HG03354 (cell line): Measurements from ENCODE around the gene FCHSD2.
A peak's percentile ranks its signal among the peaks of the same experiment; 100 is the strongest.
"Not testable (repeated sequence)": the region's sequence is repeated elsewhere in the genome, so short reads cannot be mapped to it uniquely, and the experiment has no call there.

Experiments
- ATAC-seq: cut with Tn5 transposase; IDR thresholded peaks from one replicate; pipeline ENCODE4 v1.9.1; 2021; ENCODE audit warnings: mild to moderate bottlenecking; ENCODE audit not compliant: unreplicated experiment, poor library complexity, severe bottlenecking

Gene FCHSD2

DNA sequence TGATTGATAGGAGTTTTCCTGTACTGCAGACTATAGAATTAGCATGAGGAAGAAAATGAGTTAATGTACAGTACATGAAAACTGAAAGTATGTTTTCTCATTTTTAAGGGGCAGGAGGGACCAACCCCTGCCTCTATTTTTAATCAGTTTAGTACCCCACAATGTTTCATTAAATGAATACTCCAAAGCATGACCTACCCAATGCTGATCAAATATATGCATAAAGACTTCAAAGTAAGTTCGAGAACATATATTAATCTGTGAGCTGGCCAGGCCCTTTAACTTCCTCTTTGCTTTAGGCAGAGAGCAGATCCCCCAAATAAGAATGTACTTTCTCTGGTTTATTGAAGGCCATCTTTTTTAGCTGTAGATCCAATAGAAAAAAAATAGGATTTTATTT is 161.0 kb downstream of the FCHSD2 start:
- no peak for ATAC-seq

DNA sequence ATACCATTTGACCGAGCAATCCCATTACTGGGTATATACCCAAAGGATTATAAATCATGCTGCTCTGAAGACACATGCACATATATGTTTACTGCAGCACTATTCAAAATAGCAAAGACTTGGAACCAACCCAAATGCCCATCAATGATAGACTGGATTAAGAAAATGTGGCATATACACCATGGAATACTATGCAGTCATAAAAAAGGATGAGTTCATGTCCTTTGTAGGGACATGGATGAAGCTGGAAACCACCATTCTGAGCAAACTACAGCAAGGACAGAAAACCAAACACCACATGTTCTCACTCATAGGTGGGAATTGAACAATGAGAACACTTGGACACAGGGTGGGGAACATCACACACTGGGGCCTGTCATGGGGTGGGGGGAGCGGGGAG is 164.3 kb downstream of the FCHSD2 start:
- ATAC-seq = not testable (repeated sequence)

DNA sequence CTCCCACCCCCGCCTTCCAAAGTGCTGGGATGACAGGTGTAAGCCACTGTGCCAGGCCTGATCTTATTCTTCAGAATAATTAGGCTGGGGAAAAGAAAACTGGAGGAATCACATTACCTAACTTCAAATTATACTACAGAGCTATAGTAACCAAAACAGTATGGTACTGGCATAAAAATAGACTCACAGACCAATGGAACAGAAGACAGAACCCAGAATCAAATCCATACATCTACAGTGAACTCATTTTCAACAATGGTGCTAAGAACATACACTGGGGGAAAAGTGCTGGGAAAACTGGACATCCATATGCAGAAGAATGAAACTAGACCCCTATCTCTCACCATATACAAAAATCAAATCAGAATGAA is 165.6 kb downstream of the FCHSD2 start:
- not testable (repeated sequence) for ATAC-seq

DNA sequence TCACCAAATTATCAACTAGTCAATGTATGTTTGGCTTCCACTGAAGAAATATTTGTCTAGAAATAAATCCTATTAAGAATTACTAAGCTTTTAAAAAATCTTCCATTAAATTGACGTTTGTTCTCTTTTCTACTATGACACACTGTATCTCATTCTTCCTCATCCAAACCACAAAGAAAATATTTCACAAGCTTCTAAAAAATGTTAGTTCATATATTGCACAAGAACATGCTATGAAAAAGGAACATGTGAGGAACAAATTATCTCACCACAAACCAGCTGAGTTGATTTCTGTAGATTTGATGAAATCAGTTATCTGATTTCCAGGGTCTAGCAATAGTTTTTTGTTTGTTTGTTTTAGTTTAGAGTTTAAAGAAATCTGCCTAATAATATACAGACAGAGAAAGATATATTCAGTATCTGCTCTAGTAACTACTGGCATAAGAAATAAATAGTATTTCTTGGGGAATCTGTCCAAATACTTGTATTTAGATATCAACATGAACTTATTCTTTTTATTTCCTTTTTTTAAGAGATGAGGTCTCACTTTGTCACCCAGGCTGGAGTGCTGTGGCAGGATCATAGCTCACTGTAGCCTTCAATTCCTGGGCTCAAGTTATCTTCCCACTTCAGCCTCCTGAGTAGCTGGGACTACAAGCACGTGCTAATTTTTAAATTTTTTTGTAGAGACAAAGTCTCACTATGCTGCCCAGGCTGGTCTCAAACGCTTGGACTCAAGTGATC is 166.2 kb downstream of the FCHSD2 start:
- no peak for ATAC-seq

DNA sequence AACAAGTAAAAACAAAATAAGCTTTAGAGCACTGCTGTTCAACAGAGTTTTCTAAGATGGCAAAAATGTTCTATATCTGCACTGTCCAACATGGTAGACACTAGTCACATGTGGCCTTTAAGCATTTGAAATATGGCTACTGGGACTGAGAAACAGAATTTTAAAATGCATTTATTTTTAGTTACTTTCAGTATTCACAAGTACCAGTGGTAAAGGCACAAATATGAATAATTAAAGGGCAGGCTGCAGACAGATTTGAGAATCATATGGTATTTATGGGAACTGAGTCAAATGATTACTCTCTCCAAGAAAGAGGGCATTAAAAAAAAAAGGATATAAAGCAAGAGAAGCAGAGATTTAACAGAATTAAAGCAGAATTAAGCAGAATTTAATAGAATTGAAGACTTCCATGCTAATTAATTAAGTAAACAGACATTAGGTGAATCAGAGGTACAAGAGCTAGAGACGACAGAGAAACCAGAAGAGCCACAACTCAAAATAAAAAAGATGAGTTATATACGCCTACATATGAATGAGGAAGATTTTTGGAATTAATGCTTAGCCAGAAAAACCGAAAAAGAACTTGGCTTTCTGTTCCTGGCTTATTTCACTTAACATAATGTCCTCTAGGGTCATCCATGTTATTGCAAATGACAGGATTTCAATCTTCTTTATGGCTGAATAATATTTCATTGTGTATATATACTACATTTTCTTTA is 167.5 kb downstream of the FCHSD2 start:
- ATAC-seq = no peak

DNA sequence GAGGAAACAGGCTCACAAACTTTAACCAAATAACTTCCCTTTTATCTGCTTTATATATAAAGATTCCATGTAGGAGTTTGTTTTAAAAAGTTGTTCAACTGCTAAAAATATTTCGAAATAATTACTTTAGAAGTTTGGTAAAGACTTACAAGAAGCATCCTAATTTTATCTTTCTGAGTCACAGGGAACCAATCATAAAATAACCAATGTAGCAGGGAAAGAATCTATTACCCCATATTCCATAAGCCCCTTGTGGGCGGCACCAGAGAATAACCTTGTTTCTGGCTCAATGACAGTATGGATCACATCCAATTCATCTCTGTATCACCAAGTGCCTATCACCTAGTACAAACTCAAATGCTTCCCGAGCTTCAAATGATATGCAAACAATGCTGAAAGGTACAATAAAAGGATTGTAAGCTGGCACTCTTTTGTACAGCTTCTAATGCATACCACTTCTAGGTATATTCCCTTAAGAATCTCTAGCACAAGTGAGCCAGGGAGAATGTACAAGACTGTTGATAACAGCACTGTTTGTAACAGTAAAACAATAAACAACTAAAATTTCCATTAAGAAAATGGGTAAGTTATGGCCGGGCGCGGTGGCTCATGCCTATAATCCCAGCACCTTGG is 169.5 kb downstream of the FCHSD2 start:
- ATAC-seq = no peak

DNA sequence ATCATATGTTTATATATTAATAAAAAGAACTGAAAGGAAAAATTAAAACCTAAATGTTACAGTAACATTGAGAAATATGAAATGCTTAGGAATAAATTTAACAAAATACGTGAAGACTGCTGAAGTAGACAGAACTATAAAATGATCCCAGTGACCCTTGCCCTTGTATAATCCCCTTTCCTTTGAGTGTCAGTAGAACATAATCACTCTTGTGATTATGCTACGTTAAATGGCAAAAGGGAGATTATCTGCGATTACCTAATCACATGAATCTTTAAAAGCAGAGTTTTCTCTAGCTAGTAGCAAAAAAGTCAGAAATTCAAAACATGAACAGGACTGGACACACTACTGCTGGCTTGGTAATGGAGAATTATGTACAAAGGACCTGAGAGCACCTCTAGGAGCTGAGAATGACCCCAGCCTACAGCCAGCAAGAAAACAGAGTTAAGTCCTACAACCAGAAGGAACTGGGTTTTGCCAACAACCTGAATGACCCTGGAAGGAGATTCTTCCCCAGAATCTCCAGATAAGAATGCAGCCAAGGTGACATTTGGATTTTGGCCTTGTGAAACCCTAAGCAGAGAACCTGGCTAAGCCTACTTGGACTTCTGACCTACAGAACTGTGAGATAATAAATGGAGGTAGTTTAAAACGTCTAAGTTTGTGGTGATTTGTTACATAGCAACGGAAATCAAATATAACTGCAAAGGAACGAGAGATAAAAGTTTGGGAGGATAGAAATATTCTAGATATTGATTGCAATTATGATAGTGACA is 170.7 kb downstream of the FCHSD2 start:
- no peak for ATAC-seq

DNA sequence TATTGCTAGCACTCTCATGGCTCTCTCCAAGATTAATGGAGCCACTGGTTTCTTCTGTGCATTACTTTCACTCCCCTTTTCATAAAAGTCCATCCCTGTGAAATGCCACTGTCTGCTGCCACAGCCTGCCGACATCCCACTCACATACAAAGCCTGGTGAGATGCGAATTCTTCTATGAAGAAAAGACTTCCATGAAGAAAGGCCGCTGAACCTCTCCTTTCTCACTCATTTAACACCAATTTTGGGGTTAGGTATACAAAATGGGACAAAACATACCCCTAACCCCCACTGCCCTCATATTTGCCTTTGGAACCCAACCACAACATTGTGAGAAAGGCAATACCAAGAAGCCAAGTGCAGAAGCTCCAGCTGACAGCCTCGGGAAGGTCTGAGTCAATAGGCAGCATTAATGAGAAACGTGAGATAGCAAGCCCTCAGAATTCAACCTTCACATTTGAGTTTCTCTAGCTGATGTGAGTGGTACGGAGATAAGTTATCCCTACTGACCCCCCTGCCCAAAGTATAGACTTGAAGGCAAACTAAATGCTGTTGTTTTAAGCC is 171.5 kb downstream of the FCHSD2 start:
- no peak for ATAC-seq

DNA sequence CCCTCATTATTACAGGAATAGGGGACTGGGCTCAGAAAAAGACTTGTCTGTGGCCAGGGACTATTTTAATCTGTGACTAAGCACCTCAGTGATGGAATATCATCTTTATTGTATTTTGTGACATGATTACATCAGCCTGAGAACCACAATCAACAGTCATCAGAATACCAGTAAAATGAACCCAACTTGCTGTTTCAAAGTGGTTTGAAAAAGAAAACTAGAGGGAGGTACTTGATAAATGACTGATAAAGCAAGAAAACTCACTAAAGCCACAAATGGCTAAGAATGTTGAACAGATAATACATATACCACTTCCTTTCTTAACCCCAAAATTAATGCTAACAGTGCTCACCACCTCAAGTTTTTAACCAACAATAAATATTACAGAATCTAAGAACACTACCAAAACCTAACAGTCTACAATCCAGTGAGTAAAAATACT is 172.2 kb downstream of the FCHSD2 start:
- ATAC-seq = peak; percentile 76

DNA sequence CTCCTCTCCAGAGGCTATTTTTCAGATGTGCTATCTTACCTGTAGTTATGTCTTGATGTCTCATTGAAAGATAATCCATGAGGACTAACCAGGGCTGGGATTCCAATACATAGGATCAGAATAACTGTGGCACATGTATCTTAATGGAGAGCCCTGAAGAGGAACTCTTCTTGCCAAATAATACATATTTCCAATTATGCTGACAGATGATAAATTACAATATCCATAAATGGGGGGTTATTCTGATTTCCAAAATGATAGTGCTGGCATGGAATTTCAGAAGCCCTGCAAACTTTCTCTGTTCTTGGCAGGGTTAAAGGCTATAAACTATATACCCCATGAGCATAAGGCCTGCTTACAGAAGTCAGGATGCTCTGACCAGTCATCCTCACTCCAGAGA is 173.7 kb downstream of the FCHSD2 start:
- ATAC-seq = no peak

DNA sequence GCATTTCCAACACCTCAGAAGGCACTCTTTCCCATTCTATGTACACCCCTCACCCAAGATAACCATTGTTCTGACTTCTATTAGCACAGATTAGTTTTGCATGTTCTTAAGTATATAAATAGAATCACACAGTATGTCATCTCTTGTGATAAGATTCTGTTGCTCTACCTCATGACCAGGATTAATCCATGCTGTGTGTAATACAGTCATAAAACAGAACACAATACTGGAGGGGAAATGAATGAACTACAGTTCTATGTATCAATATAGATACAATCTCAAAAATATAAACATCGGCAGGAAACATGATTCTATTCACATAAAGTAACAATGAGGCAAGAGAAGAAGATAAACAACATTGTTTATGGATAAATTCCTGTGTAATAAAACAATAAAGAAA is 176.4 kb downstream of the FCHSD2 start:
- no peak for ATAC-seq

DNA sequence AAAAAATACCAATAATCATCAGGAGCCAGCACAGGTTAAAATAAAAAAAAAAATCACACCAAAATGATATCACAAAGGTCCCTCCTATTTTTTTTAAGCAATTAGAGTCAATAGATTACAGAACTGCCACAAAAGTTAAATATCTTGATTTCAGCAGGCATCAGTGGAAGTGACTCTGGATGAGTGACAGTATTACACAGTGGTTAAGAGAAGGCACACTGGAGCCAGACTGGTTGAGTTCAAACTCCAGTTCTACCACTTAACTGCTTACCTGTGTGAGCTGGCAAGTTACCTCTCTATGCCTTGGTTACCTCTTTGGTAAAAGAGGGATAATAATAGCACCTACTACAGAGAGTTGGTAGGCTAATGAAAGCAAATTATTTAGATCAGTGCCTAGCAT is 179.4 kb downstream of the FCHSD2 start:
- no peak for ATAC-seq

DNA sequence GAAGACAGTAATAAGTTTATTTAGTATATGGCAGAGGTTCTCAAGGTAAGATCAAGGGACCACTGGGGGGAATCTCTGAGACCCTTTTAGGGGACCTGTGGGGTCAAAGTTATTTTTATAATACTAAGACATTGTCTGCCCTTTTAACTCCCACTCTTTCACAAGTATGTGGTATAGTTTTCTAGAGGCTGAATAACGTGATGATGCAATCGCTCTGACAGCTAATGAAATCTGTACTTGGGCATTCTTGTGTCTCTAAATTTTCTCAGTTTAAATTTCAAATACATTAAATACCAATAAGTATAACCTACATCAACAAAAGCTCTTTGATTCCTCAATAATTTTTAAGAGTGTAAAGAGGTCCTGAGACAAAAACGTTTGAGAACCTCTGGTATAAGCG is 180.0 kb downstream of the FCHSD2 start:
- no peak for ATAC-seq

DNA sequence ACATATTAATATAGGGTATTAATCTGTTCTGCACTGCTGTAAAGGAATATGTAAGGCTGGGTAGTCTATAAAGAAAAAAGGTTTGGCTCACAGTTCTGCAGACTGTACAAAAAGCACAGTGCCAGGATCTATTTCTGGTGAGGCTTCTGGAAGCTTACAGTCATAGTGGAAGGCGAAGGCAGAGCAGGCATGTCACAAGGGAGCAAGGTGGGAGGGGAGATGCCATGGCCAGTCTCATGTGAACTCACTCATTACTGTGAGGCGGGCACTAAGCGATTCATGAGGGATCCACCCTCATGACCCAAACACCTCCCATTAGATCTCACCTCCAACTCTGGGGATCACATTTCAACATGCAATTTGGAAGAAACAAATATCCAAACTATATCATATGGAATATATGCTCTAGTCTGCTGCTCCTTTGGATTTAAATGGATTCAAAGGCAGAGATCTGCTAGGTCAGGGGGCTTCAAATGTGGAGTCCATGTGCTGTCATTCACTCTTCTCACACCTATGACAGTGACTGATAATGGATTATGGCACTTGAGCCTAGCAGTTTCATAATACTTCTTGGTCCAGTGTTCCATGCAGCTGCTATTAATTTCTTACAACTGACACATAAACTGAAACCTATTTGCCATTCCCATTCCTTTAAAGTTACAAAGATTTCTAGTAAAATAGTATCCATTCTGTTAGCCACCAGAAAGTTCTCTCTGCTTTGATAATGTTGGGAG is 182.0 kb downstream of the FCHSD2 start:
- no peak for ATAC-seq

DNA sequence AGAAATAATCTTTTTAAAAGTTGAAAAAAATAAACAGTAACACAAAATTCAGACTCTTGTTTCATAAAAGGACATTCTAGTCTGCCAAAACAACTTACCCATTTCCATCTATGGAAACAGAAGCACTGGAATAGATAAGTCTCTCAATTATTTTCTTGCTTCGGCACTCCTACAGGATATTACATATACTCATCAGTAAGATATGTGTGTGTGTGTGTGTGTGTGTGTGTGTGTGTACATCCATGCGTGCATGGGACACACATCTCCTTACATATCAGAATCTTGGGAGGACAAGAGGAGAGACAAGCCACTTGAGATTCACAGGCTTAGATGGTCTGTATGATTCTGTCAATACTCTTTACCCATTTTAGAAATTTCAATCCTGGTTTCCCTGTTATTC is 183.3 kb downstream of the FCHSD2 start:
- ATAC-seq = no peak

DNA sequence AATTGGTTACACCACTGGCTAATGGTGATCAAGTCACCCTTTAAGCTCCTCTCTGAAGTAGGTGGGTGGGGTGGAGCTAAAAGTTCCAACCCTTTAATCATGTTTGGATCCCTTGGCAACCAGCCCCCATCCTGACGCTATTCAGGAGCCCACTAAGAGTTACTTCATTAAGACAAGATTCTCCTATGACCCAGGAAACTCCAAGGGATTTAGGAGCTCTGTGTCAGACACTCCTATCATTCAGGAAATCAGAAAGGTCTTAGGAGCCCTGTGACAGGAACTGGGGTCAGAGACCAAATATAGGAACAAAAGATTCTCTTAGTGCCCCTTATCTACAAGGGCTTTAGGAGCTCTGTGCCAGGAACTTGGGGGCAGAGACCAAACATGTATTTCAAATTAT is 186.7 kb downstream of the FCHSD2 start:
- no peak for ATAC-seq

DNA sequence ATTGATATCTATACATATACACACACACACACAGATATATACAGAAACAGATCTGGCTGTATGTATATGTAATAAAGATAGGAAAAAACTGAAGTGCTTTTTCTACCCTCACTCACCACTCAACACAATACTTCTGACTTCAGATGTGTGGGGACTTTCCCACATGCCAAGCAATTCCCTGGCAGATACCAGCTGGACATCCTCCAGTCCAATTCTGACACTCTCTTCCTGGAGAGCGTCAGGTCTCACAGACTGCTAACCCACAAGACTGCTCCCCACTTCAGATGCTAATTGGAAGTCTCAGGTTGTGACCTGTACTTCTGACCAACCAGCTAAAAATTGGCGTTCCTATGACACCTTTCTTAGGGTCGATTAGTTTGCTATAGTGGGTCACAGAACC is 187.3 kb downstream of the FCHSD2 start:
- no peak for ATAC-seq

DNA sequence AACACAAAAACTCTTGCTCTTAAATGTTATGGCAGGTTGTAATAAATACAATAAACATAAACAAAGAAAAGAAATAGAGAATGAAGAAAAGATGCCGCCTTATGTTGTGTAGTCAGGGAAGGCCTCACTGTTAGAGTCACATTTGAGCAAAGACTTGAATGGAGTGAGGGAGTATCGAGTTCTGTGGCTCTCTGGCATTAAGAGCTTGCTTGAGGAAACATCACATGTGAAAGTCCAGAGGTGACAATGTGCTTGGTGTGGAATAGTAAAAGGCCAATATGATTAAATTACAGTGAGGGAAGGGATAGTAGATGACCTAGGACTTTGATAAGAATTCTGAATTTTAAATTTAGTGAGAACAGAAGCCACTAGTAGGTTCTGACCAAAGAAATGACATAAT is 188.5 kb downstream of the FCHSD2 start:
- ATAC-seq = no peak

DNA sequence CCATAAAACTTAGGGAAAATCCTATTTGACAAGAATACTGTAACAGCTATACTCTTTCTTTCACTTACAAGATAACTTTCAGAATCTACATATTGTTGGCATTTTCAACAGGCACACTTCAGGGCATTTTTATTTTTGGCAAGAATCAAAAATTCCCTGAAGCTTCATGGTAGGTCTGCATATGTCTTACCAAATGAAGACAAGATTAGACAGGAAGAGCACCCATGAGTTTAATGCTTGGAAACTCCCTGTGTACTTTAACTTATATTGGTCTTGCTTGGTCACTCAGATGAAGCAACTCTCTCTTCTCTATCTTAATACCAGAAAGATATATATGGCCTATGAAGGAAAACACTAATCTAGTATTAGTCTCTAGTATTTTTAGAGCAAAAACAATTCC is 190.2 kb downstream of the FCHSD2 start:
- ATAC-seq = no peak
